NCI-H128 (cell line): ENCODE measurements around the gene S100A13.
"Not testable (repeated sequence)": the region's sequence is repeated elsewhere in the genome, so short reads cannot be mapped to it uniquely, and the experiment has no call there.

Experiments used
- DNase-seq: peaks from one replicate; lab custom pipeline; 2025; ENCODE audit not compliant: unreplicated experiment; lab: John Stamatoyannopoulos, UW

The S100A13 gene

DNA sequence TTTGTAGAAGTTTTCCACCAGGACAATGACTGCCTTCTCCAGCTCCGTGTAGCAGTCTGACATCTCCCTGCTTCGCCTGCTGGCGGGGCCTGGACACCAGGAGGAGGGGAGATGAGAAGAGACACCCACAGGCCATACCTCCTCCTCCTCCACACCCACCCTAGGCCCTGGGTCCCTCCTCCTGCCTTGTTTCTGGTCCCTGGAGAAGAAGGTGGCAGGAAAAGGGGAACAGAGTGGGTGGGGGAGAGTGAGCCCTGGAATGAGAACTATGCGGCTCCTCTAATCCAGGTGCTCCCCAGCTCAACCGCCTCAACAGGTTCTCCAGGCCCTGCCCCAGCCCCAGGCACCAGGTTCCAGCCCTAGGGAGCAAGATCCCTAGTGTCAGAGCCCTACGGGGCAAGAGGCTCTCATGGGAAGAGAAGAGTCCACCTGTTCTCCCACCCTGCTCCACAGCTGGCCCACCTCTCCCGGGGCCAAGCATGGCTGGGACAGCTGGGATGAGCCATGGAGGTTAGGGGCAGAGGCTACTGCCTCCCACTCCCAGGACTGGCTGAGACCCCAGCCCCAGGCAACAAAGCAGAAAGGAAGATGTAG is 19.1 kb downstream of the S100A13 start:
- DNase-seq: no peak

DNA sequence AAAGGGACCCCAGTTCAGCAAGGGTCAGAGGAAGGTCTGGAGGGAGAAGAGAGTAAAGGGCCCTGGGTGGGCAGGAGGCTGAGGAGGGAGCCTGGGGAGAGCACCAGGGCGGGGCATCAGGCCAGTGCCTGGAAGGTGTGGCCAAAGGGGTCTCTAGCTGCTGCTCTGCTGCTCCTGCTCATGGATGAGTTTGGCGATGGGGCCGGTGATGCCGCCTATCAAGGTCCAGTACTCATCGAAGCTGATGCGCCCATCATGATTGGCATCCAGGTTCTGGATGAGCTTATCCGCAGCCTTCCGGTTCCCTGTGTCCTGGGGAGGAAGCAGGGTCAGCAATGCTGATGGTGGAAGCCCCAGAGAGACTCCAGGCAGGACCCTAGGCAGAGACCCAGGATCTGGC is 19.9 kb downstream of the S100A13 start:
- DNase-seq: no peak

DNA sequence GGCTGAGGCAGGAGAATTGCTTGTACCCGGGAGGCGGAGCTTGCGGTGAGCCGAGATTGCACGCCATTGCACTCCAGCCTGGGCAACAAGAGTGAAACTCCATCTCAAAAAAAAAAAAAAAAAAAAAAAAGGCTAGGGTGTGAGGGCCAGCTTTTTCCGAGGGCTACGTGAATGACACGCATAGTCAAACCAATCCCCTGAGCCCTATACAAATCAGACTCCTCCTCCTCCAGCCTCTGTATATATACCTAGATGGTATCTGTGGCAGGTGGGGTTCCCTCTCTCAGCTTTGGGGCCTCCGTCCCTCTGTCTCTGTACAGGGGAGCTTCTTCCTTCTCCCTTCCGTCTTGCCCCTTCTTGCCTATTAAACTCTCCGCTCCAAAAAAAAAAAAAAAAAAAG is 21.1 kb downstream of the S100A13 start:
- no peak for DNase-seq

DNA sequence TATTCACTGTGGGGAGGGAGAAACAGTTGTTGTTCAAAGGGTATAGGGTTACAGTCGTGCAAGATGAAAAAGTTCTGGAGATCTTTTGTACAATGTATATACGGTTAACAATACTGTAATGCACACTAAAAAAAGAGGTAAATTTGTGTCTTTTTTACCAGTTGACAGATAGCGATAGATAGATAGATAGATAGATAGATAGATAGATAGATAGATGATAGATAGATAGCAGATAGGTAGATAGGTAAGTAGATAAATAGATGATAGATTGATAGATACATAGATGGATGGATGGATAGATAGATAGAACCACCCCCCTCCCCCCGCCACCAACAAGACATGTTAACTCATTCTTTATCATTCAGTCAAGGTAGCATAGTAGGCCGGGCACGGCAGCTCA is 24.6 kb downstream of the S100A13 start:
- DNase-seq: no peak

DNA sequence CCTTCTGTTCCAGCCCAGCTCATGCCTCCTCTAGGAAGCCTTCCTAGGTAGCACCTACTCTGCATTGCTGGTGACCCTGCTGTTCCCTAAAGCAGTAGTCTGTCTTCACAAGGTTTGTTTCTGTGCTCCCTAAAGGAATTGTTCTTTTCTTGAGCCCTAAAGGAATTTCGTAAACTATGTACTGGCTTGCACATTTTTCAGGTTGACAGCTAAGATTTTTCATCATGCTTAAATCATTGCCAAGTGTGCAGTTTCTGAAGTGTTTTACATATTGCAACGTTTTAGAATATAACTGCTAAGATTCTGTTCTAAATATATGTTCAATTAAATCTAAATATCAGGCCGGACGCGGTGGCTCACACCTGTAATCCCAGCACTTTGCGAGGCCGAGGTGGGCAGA is 27.5 kb downstream of the S100A13 start:
- no peak for DNase-seq

DNA sequence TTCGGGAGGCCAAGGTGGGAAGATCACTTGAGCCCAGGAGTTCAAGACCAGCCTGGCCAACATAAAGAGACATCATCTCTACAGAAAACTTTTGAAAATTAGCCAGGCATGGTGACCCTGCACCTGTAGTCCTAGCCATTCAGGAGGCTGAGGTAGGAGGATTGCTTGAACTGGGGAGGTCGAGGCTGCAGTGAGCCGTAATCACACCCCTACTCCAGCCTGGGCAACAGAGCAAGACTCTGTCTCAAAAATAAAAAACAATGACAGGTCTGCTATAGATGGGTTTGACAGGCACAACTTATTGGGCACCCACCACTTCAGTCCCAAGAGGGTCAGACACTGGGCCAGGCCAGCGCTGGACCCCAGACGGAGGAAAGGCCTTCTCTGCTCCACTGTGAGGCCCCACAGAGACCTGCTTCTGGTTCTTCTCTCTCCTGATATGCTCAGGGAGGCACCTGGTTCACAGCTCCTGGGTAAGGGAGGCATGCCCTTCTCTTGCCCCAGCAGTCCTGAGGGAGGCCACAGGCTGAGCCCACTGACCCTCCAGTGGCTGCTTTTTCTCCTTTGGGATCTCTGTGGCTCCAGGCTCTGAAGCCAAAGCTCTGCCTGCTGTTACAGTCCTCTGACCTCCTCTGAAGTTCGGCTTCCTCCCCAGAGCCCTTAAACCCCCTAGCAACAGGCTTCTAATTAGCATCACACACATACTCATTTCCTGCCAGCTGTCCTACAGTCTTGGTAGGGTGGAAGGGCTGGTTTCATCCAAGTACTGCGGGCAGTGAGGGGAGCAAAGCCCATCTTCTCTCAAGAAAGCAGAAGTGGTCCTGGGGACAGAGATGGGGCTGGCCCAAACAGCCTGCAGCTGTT is 28.8 kb downstream of the S100A13 start:
- DNase-seq: no peak

DNA sequence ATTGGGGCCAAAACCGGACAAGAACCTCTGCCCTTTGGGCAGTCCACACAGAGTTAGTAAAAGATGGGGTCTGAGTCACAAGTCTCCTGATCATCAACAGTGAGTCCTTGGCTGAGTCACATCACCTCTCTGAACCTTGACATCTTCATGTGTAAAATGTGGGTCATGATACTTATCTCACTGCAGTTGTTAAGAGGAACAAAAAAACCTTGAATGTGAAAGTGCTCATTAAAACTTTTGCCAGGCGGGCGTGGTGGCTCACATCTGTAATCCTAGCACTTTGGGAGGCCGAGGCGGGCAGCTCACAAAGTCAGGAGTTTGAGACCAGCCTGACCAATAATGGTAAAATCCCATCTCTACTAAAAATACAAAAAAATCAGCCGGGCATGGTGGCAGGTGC is 30.1 kb downstream of the S100A13 start:
- no peak for DNase-seq

DNA sequence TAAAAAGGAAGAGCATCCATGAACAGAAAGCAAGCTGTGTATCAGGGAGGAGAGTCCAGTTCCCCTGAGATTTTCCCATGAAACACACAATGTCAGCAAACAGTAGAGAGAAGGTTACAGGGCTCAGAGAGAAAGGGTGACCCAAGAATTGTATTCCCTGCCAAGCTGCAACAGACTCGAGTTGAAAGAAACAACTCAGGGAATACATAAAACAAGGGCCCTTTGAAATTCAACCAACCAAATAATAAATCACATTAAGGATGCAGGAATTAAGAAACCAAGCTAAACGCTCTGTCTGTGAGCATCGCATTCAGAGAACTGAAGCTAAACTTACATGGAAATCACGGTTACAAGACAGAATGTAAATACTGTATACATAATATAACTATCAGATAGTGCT is 34.6 kb downstream of the S100A13 start:
- no peak for DNase-seq

DNA sequence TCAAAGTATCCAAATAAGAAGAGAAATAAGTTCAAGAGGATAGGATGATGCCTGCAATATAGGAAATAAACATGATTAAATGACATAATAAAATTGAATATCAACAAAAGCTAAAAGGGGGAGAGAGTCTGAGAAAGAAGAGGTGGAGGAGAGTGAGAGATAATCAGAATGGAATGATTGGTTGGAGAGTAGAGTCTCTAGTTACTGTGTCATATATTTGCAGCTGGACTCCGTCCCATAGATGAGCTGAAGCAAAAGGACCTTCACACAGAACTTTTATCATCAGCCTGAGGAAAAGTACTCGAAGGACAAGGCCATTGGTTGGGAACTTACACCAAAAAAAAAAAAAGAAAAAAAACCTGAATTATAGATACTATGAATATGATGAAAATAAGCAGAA is 38.8 kb downstream of the S100A13 start:
- no peak for DNase-seq

DNA sequence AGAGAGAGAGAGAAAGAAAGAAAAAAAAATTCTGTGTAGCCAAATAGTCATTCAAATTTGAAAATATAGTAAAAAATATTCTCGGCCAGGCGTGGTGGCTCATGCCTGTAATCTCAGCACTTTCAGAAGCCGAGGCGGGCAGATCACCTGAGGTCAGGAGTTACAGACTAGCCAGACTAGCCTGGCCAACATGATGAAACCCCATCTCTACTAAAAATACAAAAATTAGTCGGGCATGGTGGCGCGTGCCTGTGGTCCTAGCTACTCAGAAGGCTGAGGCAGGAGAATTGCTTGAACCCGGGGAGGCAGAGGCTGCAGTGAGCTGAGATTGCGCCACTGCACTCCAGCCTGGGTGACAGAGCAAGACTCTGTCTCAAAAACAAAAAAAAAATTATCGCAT is 39.3 kb downstream of the S100A13 start:
- DNase-seq: not testable (repeated sequence)

DNA sequence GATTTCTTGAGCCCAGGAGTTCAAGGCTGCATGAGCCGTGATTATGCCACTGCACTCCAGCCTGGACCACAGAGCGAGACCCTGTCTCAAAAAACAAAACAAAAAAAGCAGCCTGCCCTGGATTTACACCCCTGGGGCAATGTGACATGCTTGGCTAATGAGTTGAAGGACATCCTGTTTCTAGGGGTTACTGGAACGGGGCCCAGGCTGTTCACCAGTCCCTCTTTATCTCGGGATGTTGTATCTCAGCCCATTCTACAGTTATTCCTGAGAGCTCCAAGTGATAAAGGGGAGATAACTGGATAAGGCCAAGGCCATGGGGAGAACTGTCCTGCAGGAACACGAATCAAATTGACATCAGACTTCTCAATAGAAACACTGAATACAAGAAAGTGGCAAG is 40.0 kb downstream of the S100A13 start:
- DNase-seq: no peak

DNA sequence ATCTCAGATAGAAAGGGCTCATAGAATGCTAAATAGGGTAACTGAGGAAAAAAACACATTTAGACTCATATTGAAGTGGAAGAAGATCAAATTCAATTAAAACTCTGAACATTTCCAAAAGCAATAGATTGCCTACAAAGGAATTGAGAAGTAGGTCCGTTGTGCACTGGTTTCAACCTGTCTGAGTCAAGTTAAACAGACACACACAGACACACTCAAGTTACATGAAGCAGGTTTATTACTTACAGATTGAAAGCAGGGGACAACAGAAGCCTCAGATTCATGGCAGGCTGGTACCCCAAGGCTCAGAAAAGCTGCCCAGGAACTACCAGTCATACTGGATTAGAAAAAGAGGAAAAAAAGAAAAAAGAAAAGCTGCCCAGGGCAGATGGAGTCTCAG is 41.0 kb downstream of the S100A13 start:
- DNase-seq: no peak

DNA sequence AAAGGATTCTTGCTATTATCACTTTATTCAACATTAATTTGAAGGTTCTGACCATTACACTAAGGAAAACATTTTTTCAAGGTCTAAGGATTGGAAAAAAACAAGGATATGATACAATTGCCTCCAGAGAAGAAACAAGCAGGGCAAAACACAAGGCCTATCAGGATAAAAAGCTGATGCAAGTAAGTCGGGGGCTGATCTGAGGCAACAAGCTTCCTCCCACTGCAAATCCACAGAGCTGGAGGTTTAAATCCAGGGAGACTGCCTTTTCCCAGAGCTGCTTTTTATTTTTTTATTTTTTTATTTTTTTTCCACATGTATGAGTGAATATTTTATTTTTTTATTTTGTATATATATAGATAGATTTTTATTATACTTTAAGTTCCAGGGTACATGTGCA is 42.3 kb downstream of the S100A13 start:
- no peak for DNase-seq

DNA sequence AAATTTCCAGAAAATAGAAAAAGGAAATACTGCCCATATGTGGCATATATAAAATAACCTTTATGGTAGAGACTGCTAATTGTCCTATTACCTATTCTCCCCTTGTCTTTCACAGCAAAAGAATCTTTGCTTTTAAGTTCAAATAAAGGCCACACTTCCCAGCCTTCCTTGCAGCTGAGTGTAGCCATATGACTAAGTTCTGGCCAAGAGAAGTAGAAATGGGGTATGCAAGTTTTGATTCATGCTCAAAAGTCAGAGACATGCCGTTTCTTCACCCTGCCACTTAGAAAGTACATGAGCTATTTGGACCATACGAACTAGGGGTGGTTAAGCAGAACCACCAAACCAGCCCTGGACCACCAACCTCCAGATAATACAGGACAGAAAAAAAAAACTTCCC is 43.3 kb downstream of the S100A13 start:
- DNase-seq: no peak

DNA sequence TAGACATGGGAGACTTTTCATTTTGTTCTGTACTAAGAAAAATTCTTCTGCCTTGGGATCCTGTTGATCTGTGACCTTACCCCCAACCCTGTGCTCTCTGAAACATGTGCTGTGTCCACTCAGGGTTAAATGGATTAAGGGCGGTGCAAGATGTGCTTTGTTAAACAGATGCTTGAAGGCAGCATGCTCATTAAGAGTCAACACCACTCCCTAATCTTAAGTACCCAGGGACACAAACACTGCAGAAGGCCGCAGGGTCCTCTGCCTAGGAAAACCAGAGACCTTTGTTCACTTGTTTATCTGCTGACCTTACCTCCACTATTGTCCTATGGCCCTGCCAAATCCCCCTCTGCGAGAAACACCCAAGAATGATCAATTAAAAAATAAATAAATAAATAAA is 43.8 kb downstream of the S100A13 start:
- DNase-seq: not testable (repeated sequence)

DNA sequence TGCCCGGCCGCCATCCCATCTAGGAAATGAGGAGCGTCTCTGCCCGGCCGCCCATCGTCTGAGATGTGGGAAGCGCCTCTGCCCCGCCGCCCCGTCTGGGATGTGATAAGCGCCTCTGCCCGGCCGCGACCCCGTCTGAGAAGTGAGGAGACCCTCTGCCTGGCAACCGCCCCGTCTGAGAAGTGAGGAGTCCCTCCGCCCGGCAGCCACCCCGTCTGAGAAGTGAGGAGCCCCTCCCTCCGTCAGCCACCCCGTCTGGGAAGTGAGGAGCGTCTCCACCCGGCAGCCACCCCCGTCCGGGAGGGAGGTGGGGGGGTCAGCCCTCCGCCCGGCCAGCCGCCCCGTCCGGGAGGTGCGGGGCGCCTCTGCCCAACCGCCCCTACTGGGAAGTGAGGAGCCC is 44.5 kb downstream of the S100A13 start:
- DNase-seq: not testable (repeated sequence)

DNA sequence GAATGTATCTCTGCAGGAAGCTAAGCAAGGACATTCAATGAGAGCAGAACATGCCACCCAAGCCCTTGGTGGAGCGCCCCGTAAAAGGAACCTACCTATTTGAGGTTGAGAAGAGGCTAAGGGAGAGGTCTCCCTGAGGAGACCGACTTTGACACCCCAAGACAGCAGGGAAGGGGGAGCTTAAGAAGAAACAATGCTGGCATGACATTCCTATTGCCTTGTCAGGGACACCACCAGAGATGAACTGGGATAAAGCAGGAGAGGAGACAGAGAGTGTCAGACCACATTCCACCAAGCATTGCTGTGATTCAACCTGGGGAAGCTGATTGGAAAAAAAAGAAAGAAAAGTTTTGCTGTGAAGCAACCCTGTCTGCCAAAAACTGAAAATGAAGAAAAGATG is 48.4 kb downstream of the S100A13 start:
- DNase-seq: no peak

DNA sequence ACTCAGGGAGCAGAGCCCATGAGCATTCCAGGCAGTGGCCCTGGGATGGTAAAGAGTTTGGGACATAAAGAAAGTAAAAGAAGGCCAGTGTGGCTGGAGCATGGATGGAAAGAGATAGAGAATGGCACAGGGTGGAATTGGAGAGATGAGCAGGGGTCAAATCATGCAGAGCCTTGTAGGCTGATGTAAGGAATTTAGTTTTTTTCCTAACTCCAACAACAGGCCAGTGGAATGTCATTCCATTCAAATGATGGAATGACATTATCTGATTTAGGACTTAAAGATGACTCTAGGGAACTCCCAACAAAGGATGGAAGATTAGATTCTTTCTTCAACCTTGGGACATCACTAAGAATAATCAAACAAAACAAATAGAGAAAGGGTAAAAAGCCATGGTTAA is 48.8 kb downstream of the S100A13 start:
- no peak for DNase-seq

DNA sequence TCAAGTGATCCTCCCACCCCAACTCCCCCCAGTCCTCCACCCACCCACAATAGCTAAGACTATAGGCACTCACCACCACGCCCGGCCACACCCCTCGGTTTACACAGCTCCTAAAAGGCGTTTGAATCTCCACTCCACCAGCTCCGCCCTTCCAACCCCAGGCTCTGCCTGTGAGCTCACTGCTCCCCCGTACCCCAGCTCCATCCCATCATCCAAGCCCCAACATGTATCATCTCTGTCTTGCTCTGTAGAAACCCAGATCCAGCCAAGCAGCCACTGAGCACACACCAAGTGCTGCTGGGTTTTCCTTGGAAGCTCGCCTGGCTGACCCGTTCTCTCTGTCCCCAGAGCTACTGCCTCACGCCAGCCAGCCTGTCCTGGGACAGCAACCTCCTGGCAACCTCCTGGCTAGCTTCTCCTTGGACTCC is 49.7 kb downstream of the S100A13 start:
- no peak for DNase-seq

DNA sequence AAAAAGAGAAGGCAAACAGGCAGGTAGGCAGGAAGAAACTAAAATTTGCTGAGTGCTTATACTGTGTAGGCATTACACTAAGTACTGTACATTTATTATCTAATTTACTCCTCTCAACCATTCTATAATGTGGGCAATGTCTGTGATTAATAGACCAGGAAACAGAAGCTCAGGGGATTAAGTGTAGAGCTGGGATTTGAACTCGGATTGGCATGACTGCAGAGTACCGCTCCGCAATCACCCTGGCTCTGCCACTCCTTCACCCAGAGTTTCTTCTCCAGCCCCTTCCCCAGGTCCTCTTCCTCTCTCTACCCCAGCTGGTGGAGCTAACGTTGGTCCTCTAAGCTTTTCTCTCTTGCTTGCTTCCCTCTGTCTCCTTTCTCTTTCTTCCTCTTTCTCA is 50.2 kb downstream of the S100A13 start:
- DNase-seq: no peak

DNA sequence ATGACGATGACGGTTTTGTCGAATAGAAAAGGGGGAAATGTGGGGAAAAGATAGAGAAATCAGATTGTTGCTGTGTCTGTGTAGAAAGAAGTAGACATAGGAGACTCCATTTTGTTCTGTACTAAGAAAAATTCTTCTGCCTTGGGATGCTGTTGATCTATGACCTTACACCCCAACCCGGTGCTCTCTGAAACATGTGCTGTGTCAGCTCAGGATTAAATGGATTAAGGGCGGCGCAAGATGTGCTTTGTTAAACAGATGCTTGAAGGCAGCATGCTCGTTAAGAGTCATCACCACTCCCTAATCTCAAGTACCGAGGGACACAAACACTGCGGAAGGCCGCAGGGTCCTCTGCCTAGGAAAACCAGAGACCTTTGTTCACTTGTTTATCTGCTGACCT is 51.8 kb downstream of the S100A13 start:
- not testable (repeated sequence) for DNase-seq

DNA sequence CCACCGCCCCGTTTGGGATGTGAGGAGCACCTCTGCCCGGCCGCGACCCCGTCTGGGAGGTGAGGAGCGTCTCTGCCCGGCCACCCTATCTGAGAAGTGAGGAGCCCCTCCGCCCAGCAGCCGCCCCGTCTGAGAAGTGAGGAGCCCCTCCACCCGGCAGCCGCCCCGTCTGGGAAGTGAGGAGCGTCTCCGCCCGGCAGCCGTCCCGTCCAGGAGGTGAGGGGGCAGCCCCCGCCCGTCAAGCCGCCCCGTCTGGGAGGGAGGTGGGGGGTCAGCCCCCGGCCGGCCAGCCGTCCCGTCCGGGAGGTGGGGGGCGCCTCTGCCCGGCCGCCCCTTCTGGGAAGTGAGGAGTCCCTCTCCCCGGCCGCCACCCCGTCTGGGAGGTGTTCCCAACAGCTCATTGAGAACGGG is 52.2 kb downstream of the S100A13 start:
- DNase-seq: not testable (repeated sequence)

DNA sequence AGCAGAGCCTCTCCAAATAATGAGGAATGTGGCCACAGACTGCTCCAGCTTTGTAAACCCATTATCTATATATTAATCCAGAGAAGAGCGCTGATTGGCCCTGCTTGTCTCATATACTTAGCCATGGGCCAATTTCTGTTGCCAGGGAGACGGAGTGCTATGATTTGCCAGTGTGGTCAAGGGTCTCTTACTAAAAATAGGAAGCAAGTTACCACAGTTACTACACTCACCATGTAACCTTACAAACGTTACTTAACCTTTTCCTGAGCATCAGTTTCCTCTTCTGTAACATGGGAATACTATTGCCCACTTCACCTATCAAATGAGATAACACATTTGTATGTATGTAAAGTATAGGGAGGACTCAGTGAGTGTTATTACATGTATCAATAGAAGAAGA is 54.0 kb downstream of the S100A13 start:
- DNase-seq: no peak
